Activated CD4-positive, alpha-beta T cell treated with anti-CD3 and anti-CD28 coated beads for 36 hours (primary cell): ENCODE measurements around the gene SPI1. TPM values are rescaled to one million over a fixed set of nuclear protein-coding genes. Genes with fewer than 3 reads are reported as not detected.
"Not testable (repeated sequence)": the region's sequence is repeated elsewhere in the genome, so short reads cannot be mapped to it uniquely, and the experiment has no call there.

Experiments
- ATAC-seq: fragments of 200-7000 bp; cut with Tn5 transposase; one replicate; pipeline ENCODE4 v1.10.0; 2021; ENCODE audit warnings: mild to moderate bottlenecking, moderate library complexity
- CTCF ChIA-PET: fragments of 350-600 bp; sonication (Branson Sonifier 250); formaldehyde crosslinking; loops from one replicate; lab custom pipeline; 2021; ENCODE audit warnings: antibody characterized with exemption; lab: Charles Lee
- POLR2A ChIA-PET: fragments of 350-600 bp; sonication (Branson Sonifier 250); formaldehyde crosslinking; loops from one replicate; lab custom pipeline; 2021; ENCODE audit warnings: antibody characterized with exemption, inconsistent platforms; lab: Charles Lee
- DNase-seq: peaks from one replicate; pipeline ENCODE4 v3.0.0-alpha.2; 2020
- H3K27ac Mint-ChIP-seq: one replicate; pipeline ENCODE4 v1.8.0; 2021; ENCODE audit warnings: mixed read lengths
- H3K27me3 Mint-ChIP-seq: one replicate; pipeline ENCODE4 v1.8.0; 2021; ENCODE audit warnings: mixed read lengths
- H3K36me3 Mint-ChIP-seq: one replicate; pipeline ENCODE4 v1.8.0; 2021; ENCODE audit warnings: low read depth, mixed read lengths
- H3K4me1 Mint-ChIP-seq: one replicate; pipeline ENCODE4 v1.8.0; 2021; ENCODE audit warnings: mixed read lengths
- H3K4me3 Mint-ChIP-seq: one replicate; pipeline ENCODE4 v1.8.0; 2021; ENCODE audit warnings: mild to moderate bottlenecking, moderate library complexity, mixed read lengths
- H3K9me3 Mint-ChIP-seq: one replicate; pipeline ENCODE4 v1.8.0; 2021; ENCODE audit warnings: low read depth, mixed read lengths
- intact Hi-C, 2 experiments: fragments of 100-400 bp; cut with DNase I in 1 of 2; cut with micrococcal nuclease in 1 of 2; formaldehyde crosslinking; loops; one replicate each; pipeline versions ENCODE4 v1.14.2 to v1.15.1; 2022 to 2024; cut with DNase I, micrococcal nuclease
- total RNA-seq, 2 experiments: library from RNA; stranded (reverse); gene quantifications; one replicate each; pipeline ENCODE4 v1.2.3, GENCODE V29; 2021

The SPI1 gene
- total RNA-seq, 2 experiments from 2014 or later, result 0.11 to 0.30 TPM

DNA sequence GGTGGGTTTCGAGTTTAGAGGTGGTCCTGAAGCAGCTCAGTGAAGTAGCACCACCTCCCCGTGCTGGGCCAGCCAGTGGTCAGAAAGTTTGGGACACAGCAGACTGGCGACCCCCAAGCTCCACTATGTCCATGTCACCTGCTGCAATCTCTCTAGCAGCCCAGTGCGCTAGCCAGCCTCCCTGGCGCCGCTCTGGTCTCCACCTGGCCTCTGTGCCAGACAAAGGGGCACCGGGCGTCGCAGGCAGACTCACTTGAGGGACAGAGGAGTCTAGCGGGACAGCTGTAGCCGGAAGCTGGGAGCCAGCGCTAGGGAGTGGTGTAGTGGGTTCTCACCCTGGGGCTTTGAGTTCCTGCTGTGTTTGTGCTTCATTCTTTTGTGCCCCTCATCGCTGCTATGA, 51.3 kb downstream of the SPI1 start:
- Mint-ChIP-seq H3K4me1 (no peaks in the 10 kb centered on the region), H3K4me3 (no peak overlapping the region), H3K27ac (no peak overlapping the region), H3K36me3 (peaks cover 11% of the 10 kb centered on the region), H3K27me3 (no peaks in the 10 kb centered on the region), H3K9me3 (no peaks in the 10 kb centered on the region)
- ChIA-PET CTCF (interaction anchor here (0.6 kb wide), 1 partner anchor 110 kb away, joined by 3 read pairs; no protein-coding TSS in a partner anchor), POLR2A (interaction anchor here (0.6 kb wide), 1 partner anchor 411 kb away, joined by 3 read pairs; no protein-coding TSS in a partner anchor)
- ATAC-seq (no peak), DNase-seq (no peak)
- intact Hi-C loops, result no loop called here

DNA sequence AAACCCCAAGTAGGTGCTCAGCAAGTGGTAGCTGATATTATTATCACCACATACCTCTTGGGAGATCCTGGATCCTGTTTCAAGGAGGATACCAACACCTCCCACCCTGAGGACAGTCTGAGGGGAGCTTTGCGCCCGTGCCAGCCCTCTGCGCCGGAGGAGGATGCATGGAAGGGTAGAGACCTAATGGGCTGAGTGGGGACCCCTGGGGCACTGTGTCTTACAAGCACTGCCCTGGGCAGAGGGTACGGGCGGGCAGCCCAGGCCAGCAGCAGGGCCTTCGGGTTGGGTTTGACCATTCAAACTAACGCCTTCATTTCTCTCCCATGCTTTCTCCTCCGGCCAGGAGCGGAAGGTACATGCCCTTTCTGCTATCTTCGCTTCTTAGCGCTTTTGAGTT, 52.1 kb downstream of the SPI1 start:
- ChIA-PET CTCF (interaction anchor here (0.7 kb wide), 1 partner anchor 91 kb away, joined by 3 read pairs; no protein-coding TSS in a partner anchor), POLR2A (no interaction called here)
- no peaks in the 10 kb centered on the region for H3K9me3 Mint-ChIP-seq
- no peak for DNase-seq
- H3K36me3 Mint-ChIP-seq, result peaks cover 14% of the 10 kb centered on the region
- no peaks in the 10 kb centered on the region for H3K4me1 Mint-ChIP-seq
- no peak overlapping the region for H3K4me3 Mint-ChIP-seq
- H3K27me3 Mint-ChIP-seq, result no peaks in the 10 kb centered on the region
- H3K27ac Mint-ChIP-seq, result no peak overlapping the region
- intact Hi-C loops, result no loop called here
- ATAC-seq, result no peak

DNA sequence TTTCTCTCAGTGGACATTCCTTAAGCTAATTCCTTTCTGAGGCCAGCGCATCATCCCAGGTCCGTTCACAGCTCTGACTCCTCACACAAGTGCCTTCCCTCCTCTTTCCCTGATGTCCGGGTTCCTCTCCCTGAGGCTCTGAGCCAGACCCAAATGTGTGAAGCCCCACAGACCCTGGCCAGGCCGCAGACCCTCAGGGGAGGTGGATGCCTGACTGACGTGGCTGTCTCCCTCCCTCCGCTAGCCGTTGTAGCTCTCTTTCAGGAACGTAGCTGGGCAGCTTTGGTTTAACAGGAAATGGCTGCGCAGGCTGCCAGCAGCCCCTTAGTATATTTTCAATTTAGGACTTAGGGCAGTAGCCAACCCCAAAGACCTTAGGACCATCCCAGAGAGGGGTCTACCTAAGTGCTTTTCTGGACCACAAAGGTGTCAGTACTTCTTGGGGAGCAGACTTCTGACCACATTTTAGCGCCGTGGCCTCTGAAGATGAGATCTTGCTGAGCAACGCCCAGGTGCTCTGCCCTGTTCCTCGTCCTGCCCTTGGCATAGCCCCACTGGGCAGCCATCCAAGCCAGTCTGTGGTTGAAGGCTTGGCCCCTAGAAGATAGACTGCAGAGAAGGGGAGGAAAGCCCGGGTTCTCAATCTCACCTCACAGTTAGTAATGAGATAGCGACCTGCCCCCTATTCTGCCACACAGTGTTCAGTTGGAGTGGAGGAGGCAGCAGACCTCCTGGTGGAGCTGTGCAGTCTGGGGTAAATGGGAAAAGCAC, 52.9 kb downstream of the SPI1 start:
- DNase-seq (no peak), ATAC-seq (no peak)
- H3K4me1 Mint-ChIP-seq, result no peaks in the 10 kb centered on the region
- H3K4me3 Mint-ChIP-seq, result no peak overlapping the region
- ChIA-PET POLR2A (no interaction called here), CTCF (interaction anchor here (0.7 kb wide), 2 partner anchors 91 to 109 kb away, joined by 3 read pairs; no protein-coding TSS in a partner anchor)
- H3K27me3 Mint-ChIP-seq, result no peaks in the 10 kb centered on the region
- intact Hi-C loops, result no loop called here
- H3K27ac Mint-ChIP-seq, result no peak overlapping the region
- peaks cover 17% of the 10 kb centered on the region for H3K36me3 Mint-ChIP-seq
- H3K9me3 Mint-ChIP-seq, result no peaks in the 10 kb centered on the region

DNA sequence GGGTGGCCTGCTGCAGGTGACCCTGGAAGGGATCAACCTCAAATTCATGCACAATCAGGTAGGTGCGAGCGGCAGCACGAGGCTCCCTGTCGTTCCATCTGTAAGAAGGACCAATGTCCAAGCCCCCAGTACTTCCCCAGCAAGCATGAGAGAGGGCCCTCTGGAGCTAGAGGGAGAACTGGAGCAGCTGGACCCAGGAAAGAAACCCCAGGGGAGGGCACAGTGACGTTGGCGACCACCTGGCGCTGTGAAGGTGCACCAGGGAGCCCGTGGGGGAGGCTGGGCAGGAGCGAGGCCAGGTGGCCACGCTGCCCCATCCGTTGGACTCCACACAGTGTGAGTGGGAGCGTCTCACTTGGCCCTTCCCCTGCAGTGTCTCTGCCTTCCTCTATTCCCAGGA, 53.8 kb downstream of the SPI1 start:
- ChIA-PET CTCF (interaction anchor here (0.9 kb wide), 1 partner anchor 129 kb away, joined by 3 read pairs; no protein-coding TSS in a partner anchor), POLR2A (interaction anchor here (0.5 kb wide), 1 partner anchor 196 kb away, joined by 5 read pairs; no protein-coding TSS in a partner anchor)
- no peaks in the 10 kb centered on the region for H3K9me3 Mint-ChIP-seq
- DNase-seq (no peak), ATAC-seq (no peak)
- H3K4me3 Mint-ChIP-seq, result no peak overlapping the region
- intact Hi-C loops, result no loop called here
- H3K4me1 Mint-ChIP-seq, result no peaks in the 10 kb centered on the region
- no peak overlapping the region for H3K27ac Mint-ChIP-seq
- no peaks in the 10 kb centered on the region for H3K27me3 Mint-ChIP-seq
- peaks cover 17% of the 10 kb centered on the region for H3K36me3 Mint-ChIP-seq

DNA sequence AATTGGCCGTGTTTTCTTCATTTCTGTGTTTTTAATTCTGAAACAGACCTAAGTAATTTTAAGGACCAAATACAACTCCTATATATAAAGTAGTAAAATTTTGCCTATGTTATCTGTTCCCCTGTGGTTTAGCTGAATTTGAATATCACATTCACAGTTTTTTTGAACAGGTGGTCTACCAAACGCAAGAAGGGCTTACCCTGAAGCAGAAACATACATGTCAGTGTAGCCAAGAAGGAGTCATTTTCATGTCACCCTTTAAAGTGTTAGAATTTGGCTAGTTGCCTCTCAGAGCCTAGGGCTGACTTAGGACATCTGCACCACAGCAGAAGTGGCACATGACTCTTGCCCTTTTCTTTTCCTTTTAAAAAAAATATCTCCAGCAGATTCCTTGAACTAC, 60.2 kb downstream of the SPI1 start:
- intact Hi-C loops, result no loop called here
- CTCF ChIA-PET, result no interaction called here
- Mint-ChIP-seq H3K27me3 (no peaks in the 10 kb centered on the region), H3K36me3 (peaks cover 35% of the 10 kb centered on the region), H3K4me3 (no peak overlapping the region), H3K27ac (no peak overlapping the region), H3K9me3 (no peaks in the 10 kb centered on the region), H3K4me1 (peaks cover 9% of the 10 kb centered on the region)
- DNase-seq (no peak), ATAC-seq (no peak)
- POLR2A ChIA-PET, result no interaction called here

DNA sequence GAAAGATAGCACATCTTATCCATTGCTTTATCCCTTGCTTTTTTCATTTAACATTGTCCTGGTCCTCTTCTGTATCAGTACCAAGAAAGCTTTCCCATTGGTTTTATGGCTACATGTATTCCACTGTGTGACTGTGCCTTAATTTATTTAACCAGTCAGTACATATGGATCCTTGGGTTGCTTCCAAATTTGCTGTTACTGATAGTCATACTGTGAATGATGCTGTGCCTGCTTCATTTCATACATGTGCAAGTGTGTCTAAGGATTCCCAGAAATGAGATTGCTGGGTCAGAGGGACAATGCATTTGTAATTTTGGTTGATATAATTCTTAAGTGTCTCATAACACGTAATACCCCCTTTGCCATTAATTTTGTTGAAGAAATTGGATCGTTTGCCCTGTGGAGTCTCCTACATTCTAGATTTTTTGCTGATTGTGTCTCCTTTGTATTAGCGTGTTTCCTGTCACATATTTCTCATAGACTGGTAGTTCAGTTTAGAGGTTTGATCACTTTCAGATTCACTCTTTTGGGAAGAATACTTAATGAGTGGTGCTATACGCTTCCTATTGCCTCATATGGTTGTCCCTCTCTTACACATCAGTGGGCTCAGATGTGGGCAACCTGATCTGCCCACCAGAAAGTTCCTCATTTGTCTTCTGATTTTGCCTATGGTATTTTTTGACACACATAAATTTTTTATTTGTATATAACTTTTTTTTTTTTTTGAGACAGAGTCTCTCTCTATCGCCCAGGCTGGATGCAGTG, 61.1 kb downstream of the SPI1 start:
- intact Hi-C loops, result no loop called here
- peaks cover 9% of the 10 kb centered on the region for H3K4me1 Mint-ChIP-seq
- CTCF ChIA-PET, result no interaction called here
- DNase-seq (no peak), ATAC-seq (peak; percentile 87)
- POLR2A ChIA-PET, result no interaction called here
- no peaks in the 10 kb centered on the region for H3K27me3 Mint-ChIP-seq
- H3K27ac Mint-ChIP-seq, result peak overlapping the region; percentile 68
- H3K4me3 Mint-ChIP-seq, result no peak overlapping the region
- peaks cover 35% of the 10 kb centered on the region for H3K36me3 Mint-ChIP-seq
- H3K9me3 Mint-ChIP-seq, result no peaks in the 10 kb centered on the region

DNA sequence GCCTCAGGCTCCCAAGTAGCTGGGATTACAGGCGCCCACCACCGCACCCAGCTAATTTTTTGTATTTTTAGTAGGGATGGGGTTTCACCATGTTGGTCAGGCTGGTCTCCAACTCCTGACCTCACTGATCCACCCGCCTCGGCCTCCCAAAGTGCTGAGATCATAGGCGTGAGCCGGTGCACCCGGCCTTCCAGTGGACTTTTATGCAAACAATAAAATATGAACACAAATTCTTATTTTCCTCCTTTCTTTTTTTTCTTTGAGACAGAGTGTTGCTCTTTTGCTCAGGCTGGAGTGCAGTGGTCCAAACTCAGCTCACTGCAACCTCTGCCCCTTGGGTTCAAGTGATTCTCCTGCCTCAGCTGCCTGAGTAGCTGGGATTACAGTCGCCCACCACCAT, 61.8 kb downstream of the SPI1 start:
- POLR2A ChIA-PET, DNase-seq, H3K27me3 Mint-ChIP-seq, ATAC-seq, intact Hi-C loops, H3K4me3 Mint-ChIP-seq, H3K9me3 Mint-ChIP-seq, CTCF ChIA-PET, H3K27ac Mint-ChIP-seq, H3K4me1 Mint-ChIP-seq: not testable (repeated sequence)
- peaks cover 38% of the 10 kb centered on the region for H3K36me3 Mint-ChIP-seq

DNA sequence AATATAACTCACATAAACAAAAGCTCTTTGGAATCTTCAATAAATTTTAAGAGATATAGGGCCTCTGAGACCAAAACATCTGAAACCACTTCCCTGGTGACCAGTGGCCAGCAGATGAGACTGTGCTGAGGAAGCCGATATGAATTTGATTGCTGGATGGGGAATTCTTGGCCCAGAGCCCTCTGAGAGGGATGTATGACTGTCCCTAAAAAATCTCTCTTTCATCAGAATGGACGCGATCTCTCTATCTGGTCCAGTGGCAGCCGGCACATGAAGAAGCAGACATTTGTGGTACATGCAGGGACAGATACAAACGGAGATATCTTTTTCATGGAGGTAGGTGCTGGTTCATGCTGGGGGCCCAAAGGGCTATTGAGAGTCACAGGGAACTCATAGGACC, 63.4 kb downstream of the SPI1 start:
- Mint-ChIP-seq H3K4me1 (peaks cover 9% of the 10 kb centered on the region), H3K27ac (no peak overlapping the region), H3K4me3 (no peak overlapping the region), H3K27me3 (no peaks in the 10 kb centered on the region), H3K9me3 (no peaks in the 10 kb centered on the region), H3K36me3 (peaks cover 42% of the 10 kb centered on the region)
- DNase-seq (no peak), ATAC-seq (no peak)
- intact Hi-C loops, result no loop called here
- CTCF ChIA-PET, result interaction anchor here (0.6 kb wide), 1 partner anchor 756 kb away, joined by 3 read pairs; no protein-coding TSS in a partner anchor
- POLR2A ChIA-PET, result no interaction called here

DNA sequence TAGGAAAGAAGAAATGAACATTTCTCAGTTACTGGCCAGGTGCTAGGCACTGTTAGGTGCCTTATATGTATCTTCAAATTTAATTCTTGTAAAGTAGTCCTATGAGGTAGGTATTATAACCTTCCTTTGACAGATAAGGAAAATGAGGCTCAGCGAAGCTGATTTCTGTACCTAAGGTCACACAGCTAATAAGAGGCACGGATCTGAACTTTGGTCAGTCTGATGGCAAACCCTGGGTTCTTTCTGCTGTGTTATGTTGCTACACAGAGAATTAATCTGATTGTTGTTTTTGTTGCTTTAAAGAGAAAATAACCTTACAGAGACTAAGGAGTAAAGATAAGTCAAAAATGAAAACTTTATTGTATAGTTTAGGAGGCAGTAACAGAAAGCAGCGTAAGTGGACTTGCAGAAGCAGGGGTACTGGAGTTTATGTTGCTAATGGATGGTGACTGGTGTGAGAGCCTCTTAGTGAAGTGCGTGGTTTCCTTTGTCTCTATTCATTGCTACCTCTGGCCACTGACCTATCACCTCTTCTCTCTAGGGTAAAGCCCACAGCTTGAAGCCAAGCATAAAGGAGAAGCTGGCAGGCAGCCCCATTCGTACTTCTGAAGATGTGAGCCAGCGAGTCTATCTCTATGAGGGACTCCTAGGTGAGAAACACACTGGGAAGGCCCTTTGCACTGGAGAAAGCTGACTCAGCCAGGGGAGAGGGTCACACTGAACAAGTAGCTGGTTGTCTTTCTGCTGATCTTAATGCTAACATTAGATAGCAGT, 70.1 kb downstream of the SPI1 start:
- Mint-ChIP-seq H3K9me3 (no peaks in the 10 kb centered on the region), H3K27me3 (no peaks in the 10 kb centered on the region), H3K27ac (no peak overlapping the region), H3K4me1 (no peaks in the 10 kb centered on the region), H3K36me3 (peaks cover 48% of the 10 kb centered on the region), H3K4me3 (no peak overlapping the region)
- no peak for ATAC-seq
- POLR2A ChIA-PET, result interaction anchor here (0.7 kb wide), 1 partner anchor 302 kb away, joined by 3 read pairs; no protein-coding TSS in a partner anchor
- intact Hi-C loops, result no loop called here
- CTCF ChIA-PET, result no interaction called here
- DNase-seq, result no peak

DNA sequence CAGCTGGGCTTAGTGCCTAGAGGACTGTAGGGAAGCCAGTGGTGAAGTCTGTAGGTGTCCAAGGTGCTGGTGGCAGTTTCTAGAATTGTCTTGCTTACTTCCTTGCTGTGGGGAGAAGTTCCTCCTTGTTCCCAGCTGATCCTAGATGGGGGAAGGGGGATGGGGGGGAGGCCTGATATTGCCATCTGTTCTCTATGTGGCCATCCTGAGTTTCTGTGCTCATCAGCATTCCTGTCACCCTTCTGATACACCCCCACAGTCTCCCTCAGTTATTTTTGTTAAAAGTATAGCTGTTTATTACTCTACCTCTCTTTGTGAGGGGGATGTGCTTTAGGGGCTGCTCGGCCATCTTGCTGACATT, 71.9 kb downstream of the SPI1 start:
- Mint-ChIP-seq H3K4me3 (no peak overlapping the region), H3K27me3 (no peaks in the 10 kb centered on the region), H3K9me3 (peaks cover 3% of the 10 kb centered on the region), H3K4me1 (peaks cover 11% of the 10 kb centered on the region), H3K27ac (no peak overlapping the region), H3K36me3 (peaks cover 55% of the 10 kb centered on the region)
- intact Hi-C loops, result no loop called here
- no peak for ATAC-seq
- POLR2A ChIA-PET, result no interaction called here
- no peak for DNase-seq
- CTCF ChIA-PET, result interaction anchor here (1.0 to 1.1 kb wide), 2 partner anchors 15 to 468 kb away, joined by 3 read pairs; no protein-coding TSS in a partner anchor
